HL-60/S4 treated with phorbol 12-myristate 13-acetate at 8.2 ng/mL for 4 days and 3 days (cell line): ENCODE data around the gene ZNF740.
"Not testable (repeated sequence)": the region's sequence is repeated elsewhere in the genome, so short reads cannot be mapped to it uniquely, and the experiment has no call there.

ENCODE experiments used
- in situ Hi-C: fragments of 300-500 bp; cut with MboI; formaldehyde crosslinking; loops from 2 replicates; pipeline ENCODE4 v1.15.0; 2022; ENCODE audit warnings: low sequenced_read_pairs

Gene ZNF740

DNA sequence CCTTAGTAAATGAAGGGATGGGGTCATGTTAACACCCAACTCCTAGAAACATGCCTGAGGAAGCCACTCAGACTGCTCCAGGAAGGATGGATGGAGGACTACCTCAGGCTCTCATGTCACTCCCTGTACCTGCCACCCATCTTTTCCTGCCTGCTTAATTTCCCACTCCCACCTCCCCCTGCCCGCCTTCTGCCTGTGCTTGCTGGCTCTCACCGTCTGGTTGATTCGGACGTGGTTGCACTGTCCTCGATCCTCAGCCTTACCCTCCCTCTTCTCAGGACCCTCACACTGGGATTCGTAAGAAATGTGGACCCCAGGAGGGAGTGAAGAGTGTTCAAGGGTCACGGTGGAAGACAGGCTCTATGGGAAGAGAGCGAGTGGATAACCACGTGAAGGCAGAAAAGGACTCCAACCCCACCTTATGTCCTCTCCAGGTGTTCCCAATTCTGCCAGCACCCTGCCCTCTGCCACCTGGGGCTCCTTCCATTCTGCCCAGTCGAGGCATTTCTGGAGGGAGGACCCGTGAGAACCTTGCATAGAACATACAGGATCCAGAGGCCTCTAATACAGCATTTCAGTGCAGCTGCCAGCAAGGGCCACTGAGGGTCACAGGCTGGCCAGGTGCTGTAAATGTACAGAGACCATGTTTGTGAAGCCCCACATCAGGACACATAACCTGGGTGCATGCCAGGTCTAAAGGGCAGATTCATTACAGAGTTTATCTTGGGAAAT is 13.6 kb downstream of the ZNF740 start:
- in situ Hi-C loops, result no loop called here

- in situ Hi-C loops, result no loop called here
Observed at GRCh38 chr12:53194973-53195372, 14.5 kb downstream of the ZNF740 start.

- in situ Hi-C loops, result no loop called here
Observed at GRCh38 chr12:53195516-53196420, 15.2 kb downstream of the ZNF740 start.

DNA sequence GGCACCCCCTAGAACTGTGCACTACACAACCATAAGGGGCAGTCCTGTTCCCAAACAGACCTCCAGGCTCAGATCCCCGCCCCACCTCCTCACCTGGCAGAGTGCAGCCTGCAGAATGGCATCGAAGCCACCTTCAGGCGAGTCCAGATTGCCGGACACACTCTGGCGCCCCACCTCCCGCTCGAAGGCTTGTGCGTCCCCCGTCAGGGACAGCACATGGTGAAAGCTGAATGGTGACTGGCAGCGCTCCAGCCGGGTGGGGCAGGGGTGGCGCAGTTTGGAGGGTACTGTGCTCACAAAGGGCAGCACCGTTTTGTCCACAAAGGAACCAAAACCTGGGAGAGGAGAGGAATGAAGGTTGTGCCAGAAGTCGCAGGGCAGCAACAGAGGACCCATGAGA is 16.0 kb downstream of the ZNF740 start:
- in situ Hi-C loops, result no loop called here

DNA sequence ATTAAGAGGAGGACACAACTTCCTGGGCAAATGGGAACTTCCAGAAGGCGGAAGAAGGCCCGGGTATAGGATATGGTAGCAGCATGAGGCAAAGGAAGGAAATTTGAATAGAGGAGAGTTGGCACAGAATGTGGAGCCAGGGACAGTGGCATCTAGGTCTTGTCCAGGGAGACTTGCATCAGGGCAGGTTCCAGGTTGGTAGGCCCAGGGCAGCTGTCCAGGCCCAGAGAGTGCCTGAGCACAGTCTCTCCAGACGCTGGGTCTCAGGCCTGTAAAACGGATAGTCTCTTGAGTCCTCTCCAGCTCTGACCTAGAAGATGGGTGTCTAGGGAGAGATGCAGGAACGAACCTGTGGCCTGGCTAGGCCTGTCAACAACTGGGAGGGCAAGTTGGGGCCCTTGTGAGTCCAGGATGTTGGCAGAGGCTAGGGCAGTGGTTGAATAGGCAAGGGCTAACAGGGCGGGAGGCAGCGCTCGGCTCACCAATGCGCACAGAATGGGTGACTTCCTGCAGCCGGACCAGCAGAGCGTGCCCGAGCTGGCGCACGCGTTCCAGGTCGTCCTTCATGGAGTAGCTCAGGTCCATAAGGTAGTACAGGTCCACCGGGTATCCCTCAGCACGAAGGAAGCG is 16.6 kb downstream of the ZNF740 start:
- in situ Hi-C loops, result no loop called here

DNA sequence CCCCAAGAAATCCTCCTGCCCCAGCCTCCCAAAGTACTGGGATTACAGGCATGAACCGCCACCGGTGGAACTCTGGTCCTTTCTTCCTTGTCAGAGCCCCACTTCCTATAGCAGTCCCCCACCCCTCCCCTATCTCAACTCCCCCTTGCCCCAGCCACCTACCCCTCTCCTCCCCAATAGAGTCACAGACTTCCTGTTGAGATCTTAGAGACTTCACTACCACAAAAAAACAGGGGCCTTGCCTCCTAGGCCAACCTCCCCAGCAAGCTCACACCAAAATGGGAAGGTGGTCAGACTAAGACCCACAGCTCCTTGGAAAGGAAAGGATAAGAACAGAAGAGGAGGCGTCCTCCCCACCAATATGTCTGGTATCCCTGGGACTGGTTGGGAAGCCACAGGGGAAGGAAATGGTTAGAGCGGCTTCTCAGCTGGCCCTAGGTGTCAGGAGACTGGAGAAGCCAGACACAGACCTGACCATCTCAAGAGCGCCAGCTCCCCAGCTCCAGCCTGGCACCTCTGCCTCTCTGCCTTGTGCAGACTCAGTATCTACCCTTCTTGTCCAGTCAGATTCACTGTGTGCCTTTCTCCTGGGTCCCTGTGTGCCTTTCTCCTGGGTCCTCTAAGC is 18.1 kb downstream of the ZNF740 start:
- in situ Hi-C loops, result no loop called here

- in situ Hi-C loops, result no loop called here
Observed at GRCh38 chr12:53199700-53200099, 19.2 kb downstream of the ZNF740 start.

GRCh38 chr12:53200107-53200457 is 19.6 kb downstream of the ZNF740 start:
- in situ Hi-C loops, result no loop called here

DNA sequence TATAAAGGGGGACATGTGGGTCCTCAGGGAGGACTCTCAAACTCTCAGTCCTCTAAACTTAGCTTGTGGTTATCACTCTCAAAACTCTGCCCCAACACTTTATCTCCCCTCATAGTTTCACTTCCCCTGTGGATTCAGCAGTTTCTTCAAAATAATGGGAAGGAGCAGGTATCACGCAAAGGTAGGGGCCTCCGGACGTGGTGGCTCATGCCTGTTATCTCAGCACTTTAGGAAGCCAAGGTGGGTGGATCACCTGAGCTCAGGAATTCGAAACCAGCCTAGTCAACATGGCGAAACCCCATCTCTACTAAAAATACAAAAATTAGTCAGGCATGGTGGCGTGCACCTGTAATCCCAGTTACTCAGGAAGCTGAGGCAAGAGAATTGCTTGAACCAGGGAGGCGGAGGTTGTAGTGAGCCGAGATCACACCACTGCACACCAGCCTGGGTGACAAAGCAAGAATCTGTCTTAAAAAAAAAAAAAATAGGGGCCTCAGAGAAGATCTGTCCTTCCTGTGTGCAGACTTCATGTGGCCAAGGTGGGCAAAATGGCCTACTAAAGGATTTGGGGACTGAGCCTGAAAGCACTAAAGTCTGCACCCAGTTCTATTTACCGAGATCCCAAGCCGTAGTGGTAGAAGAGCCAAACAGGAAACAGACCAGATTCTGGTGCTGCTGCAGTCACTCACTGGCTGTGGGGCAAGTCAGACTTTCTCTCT is 20.1 kb downstream of the ZNF740 start:
- in situ Hi-C loops, result no loop called here

DNA sequence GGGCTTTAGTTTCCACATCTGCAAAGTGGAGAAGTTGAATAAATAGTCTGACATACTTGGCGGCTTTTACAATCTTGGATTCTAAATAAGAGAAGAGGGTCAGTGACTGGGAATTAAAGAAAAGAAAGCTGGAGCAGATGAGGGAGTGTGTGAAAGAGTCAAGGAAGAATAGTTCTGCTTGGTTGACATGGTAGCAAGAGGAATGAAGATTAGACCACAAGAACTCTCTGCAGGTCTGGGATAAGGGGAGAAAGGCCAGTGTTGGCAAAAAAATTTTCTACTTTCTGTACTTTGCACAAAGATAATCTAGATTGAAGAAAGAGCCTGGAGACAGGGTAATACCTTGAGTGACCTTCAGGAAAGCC is 20.6 kb downstream of the ZNF740 start:
- in situ Hi-C loops, result no loop called here

GRCh38 chr12:53201639-53202038 is 21.1 kb downstream of the ZNF740 start:
- in situ Hi-C loops, result no loop called here

DNA sequence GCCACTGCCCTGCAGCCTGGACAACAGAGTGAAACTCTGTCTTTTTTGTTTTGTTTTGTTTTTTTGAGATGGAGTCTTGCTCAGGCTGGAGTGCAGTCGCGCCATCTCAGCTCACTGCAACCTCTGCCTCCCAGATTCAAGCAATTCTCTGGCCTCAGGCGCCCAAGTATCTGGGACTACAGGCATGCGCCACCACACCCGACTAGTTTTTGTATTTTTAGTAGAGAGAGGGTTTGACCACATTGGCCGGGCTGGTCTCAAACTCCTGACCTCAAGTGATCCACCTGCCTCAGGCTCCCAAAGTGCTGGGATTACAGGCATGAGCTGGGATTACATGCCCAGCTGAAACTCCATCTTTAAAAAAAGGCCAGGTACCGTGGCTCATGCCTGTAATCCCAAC is 21.8 kb downstream of the ZNF740 start:
- in situ Hi-C loops, result not testable (repeated sequence)

DNA sequence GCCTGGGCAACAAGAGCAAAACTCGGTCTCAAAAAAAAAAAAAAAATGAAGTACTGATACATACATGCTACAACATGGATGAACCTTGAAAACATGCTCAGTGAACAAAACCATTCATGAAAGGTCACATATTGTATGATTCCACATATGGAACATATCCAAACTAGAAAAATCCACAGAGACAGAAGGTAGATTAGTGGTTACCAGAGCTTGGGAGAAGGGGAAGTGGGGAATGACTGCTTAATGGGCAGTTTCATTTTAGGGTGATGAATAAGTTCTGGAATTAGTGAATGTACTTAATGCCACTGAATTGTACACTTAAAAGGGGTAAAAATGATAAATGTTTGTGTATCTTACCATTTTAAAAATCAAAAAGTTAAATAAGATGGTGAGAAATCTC is 23.8 kb downstream of the ZNF740 start:
- in situ Hi-C loops, result no loop called here

GRCh38 chr12:53205747-53206419 is 25.4 kb downstream of the ZNF740 start:
- in situ Hi-C loops, result no loop called here

DNA sequence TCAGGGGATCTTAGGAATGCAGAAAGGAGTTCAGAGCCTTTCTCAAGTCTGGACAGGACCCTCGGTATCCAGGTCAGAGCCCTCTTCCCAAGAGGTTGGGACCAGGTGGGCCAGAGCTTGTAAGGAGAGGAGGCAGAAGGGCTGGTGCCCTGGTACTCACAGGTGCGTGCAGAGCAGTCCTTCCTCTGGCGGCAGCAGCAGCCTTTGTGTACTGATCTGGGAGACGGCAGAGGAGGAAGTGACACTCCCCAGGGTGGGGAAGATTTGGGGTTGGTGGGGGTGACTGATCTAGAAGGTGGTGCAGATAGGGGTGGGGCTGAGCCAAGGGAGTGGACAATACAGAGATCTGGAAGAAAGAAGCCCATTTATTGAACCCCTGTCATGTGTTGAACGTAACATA is 26.5 kb downstream of the ZNF740 start, which contains the start of gene ITGB7:
ITGB7 (minus strand) TSS at position 210 of the 400 bp plus-strand sequence. CDS start 6,808 bp downstream, outside the sequence.
- in situ Hi-C loops, result no loop called here

DNA sequence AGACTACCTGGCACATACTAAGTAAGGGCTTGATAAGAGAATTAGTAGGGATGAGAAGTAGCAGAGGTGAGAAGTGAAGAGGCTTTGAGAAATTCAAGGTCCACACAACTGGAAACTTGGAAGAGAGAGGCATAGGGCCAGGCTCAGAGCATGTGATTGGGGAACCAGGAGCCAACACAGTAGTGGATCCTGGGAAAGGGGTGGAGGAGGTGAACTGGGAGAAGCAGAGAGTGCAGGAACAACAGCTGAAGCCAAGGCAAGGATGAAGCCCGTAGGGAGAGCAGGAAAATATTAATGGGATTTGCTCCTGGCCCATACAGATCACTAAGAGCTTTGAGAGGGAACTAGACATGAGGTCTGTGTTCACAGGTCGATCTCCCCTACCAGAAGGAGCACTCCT is 27.9 kb downstream of the ZNF740 start:
- in situ Hi-C loops, result no loop called here

GRCh38 chr12:53208877-53209463 is 28.4 kb downstream of the ZNF740 start:
- in situ Hi-C loops, result no loop called here

GRCh38 chr12:53210843-53211242 is 30.3 kb downstream of the ZNF740 start:
- in situ Hi-C loops, result loop anchor here (5.0 kb wide), 1 partner anchor 86 kb away; the partner anchor contains the start of genes MYG1 and PFDN5
